D721Med (cell line): ENCODE results near the gene HRH3.

Source experiments
- DNase-seq: peaks from one replicate; pipeline ENCODE4 v3.0.0; 2011; ENCODE audit warnings: low spot score; ENCODE audit not compliant: insufficient read length
- FAIRE-seq: peaks from 2 replicates; lab custom pipeline; 2011; peaks lifted over from hg19 to GRCh38; lab: Jason Lieb, UNC
- TF ChIP-seq, protein P1 (sequence below): IDR thresholded peaks from 2 replicates; pipeline ENCODE4 v1.5.1; 2012; ENCODE audit warnings: mild to moderate bottlenecking, control low read depth; ENCODE audit not compliant: insufficient read depth; ENCODE audit errors: missing control alignments

HRH3 gene

DNA sequence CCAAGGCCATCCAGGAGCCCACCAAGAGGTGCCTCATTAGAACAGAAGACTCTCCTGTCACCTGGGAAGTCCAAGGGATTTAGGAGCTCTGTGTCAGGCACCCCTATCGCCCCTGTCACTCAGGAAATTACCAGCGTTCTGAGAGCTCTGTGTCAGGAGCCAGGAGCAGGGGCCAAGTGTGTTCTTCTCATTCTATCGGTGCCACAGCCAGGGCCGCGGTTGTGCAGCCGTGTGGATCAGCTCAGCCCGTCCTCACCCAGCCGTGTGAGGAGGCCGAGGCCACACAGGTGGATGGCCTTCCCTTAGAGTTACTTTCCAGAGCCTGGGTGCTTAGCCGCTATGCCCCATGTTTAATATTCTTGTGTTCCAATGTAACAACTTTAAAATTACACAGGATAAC lies 27.4 kb downstream of the HRH3 start:
- FAIRE-seq, result no peak
- no peak for DNase-seq
- TF ChIP-seq, protein P1, sequence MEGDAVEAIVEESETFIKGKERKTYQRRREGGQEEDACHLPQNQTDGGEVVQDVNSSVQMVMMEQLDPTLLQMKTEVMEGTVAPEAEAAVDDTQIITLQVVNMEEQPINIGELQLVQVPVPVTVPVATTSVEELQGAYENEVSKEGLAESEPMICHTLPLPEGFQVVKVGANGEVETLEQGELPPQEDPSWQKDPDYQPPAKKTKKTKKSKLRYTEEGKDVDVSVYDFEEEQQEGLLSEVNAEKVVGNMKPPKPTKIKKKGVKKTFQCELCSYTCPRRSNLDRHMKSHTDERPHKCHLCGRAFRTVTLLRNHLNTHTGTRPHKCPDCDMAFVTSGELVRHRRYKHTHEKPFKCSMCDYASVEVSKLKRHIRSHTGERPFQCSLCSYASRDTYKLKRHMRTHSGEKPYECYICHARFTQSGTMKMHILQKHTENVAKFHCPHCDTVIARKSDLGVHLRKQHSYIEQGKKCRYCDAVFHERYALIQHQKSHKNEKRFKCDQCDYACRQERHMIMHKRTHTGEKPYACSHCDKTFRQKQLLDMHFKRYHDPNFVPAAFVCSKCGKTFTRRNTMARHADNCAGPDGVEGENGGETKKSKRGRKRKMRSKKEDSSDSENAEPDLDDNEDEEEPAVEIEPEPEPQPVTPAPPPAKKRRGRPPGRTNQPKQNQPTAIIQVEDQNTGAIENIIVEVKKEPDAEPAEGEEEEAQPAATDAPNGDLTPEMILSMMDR, result no peak

DNA sequence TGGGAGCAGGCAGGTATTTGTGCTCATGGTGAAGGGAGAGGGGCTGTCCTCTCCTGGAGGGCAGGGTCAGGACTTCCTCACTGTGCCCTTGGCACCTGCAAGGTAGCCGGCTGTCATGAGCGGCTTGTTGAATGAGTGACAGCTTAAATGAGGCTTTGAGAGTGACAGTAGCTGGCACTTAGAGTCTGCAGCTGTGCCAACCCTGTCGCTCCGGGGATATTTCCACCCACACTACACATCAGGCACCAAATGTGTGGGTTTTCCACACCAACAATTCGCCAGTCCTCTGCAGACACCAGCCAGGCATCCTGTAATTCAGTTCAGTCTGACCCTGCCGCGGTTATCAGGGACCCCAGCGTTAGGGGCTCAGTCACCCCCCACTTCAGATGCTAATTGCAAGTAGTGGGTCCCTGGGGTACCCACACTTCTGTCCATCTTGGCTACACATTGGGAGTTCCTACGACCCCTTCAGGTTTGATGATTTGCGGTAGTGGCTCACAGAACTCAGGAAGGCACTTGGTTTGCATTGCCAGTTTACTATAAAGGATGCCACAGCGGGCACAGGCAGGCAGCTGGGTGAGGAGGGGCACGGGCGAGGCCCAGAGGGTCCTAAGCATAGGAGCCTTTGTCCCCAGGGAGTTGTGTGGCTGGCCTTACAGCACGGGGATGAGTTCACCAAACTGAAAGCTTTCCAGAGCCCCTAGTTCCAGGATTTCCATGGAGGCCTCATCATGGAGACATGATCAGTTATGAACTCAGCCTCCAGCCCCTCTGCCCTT lies 28.1 kb downstream of the HRH3 start:
- DNase-seq, result no peak
- TF ChIP-seq, protein P1, result no peak
- FAIRE-seq, result no peak

DNA sequence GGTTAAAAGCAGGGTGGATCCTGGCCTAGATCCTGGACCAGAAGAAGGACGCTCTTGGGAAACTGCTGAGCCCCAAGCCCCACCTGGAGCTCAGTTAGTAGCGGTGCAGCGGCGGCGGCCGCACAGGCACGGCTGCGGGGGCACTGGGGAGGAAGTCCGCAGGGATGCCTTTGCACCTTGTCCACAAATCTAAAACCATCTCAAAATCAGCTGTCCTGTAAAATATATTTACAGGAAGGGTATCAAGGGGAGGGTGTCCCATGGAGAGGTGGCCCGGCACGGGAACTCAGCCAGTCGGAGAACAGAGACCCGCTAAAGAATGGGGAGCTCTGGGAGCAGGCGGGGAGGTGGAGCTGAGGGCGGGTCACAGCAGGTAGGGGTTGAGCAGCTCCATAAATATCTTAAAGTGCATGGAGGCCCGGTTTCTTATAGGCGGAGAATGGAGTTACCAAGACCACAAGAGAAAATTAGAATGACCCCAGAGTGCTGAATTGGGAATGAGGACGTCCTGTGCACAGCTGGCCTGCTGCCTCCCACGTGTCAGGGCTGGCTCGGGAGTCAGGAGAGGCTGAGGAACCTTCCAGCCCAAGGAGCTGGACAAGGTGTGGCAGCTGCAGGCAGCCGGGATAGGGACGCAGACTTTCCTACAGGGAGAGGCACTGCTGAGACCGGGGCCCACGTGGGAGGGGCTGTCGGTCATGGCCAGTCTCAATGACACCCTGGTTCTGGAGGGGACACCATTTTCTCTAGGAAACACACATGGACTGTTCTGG lies 29.3 kb downstream of the HRH3 start:
- FAIRE-seq (no peak), DNase-seq (no peak)
- TF ChIP-seq, protein P1, result no peak

DNA sequence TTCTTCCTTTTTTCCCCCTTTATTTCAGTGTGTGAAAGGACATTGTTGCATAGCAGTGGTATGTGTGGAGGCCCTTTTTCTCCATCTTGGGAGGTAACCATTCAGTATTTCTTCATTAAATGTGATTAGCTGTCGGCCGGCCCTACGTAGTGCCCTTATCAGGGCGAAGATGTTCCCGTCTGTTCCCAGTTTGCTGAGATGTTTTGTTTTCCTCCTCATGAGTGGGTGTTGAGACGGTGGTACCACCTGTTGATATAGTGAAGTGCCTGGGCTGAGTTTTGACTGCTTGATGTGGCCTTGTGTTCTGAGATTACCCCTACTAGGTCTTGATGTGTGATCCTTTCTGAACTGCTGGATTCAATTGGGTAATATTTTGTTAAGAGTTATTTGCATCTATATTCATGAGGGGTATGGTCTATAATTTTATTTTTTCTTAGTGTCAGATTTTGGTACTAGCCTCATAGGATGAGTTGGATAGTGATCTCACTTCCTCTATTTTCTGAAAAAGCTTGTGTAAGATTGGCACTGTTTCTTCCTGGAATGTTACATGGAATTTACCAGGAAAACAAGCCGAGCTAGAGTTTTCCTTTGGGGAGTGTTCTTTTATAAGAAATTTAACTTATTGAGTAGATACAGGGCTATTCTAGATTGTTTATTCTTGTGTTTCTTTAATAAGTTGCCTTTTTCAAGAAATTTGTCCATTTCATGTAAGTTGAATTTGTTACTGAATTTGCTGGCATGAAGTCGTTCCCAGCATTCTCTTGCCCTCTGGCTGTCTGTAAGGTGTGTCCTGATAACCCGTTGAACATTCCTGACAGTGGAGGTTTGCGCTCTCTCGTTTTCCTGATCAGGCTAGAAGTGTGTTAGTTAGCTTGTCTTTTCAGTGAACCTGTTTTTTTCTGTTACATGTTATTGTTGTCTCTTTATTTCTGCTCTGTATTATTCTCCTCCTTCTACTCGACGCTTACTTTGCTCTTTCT lies 32.9 kb downstream of the HRH3 start:
- no peak for DNase-seq
- TF ChIP-seq, protein P1, result no peak
- no peak for FAIRE-seq

DNA sequence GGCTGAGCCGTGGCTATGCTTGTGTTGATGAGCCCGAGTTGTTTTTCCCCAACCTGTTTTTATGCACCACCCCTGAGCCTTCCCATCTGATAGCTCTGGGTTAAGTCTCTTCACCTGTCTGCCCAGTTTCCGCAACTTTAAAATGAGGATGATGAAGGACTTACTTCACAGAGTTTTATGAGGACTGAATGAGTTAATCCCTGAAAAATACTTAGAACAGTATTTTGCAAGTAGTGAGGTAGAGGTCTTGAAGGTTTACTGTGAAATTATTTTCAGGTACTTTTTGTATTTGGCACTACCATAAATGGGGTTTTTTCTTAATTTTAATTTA lies 34.0 kb downstream of the HRH3 start:
- FAIRE-seq (no peak), DNase-seq (no peak)
- TF ChIP-seq, protein P1, result no peak

DNA sequence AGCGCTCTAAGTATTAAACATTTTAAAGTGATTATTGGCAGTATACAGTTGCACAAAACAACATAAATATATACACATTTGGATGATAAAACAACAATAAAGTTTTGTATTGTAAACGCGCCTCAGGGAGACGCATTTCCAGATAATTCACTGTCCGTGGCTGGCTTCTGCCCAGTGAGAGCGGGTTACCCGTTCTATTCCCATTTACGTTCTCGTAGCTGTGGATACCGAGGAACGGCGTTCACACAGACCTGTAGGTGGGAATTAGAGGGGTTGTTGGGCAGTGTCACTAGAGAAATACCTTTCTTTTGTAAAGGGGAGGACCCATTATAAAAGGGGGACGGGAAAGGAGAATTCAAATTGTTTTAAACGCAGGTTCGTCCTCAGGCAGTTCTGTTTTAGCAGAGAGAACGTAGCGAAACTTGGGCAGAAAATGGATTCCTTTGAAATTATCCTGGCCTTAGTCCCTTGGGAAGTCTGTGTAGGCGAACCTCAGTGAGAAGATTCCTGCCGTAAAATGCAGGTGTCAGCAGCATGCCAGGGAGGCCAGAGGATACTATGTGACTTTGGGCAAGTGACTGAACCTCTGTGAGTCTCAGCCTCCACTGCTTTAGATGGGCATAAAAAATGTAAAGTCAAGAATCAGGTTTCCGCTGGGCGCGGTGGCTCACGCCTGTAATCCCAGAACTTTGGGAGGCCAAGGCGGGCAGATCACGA lies 36.5 kb downstream of the HRH3 start:
- TF ChIP-seq, protein P1, result no peak
- FAIRE-seq (no peak), DNase-seq (no peak)
